HEK293 (cell line): ENCODE measurements around the gene RAP1A.

ENCODE experiments used
- CTCF ChIA-PET: fragments of 350-600 bp; formaldehyde crosslinking; extraction: SDS; loops from one replicate; lab custom pipeline; 2021; ENCODE audit warnings: antibody characterized with exemption; lab: Yijun Ruan, JAX
- POLR2A ChIA-PET: fragments of 300-600 bp; formaldehyde crosslinking; extraction: SDS; loops from one replicate; lab custom pipeline; 2020; ENCODE audit warnings: antibody characterized with exemption, inconsistent platforms; lab: Yijun Ruan, JAX
- H3K27ac ChIP-seq: fragments of 200-500 bp; sonication (Bioruptor generic); 2 replicates; pipeline ENCODE4 v1.5.1; 2014; ENCODE audit warnings: low read depth, low read length, control low read depth, inconsistent platforms; ENCODE audit errors: extremely low read depth
- H3K36me3 ChIP-seq, 2 experiments: fragments of 200-500 bp in 1 of 2; sonication (Bioruptor generic) in 1 of 2; 1 replicate in 1 of 2; 2 replicates in 1 of 2; pipeline ENCODE4 v1.5.1; 2014 to 2017; ENCODE audit warnings: inconsistent platforms in 2 of 2, low read length in 2 of 2; ENCODE audit not compliant: control insufficient read depth in 2 of 2, insufficient read depth in 1 of 2
- H3K4me1 ChIP-seq: fragments of 200-500 bp; sonication (Bioruptor generic); 2 replicates; pipeline ENCODE4 v1.5.1; 2014; ENCODE audit warnings: mild to moderate bottlenecking, low read length, inconsistent platforms; ENCODE audit not compliant: control insufficient read depth, insufficient read depth
- H3K4me3 ChIP-seq: 2 replicates; pipeline ENCODE4 v1.5.1; 2011; ENCODE audit warnings: low read depth, mild to moderate bottlenecking, control low read depth, low read length, moderate library complexity
- H3K9me3 ChIP-seq: fragments of 200-500 bp; sonication (Bioruptor generic); 2 replicates; pipeline ENCODE4 v1.5.1; 2014; ENCODE audit warnings: low read depth, low read length, inconsistent platforms; ENCODE audit not compliant: control insufficient read depth, insufficient read depth
- BCL11B ChIP-seq: fragments of 450-650 bp; formaldehyde crosslinking; IDR thresholded peaks from 2 replicates; pipeline ENCODE4 v1.5.1; 2016; ENCODE audit warnings: low read depth, missing biosample characterization, missing genetic modification characterization
- MEIS1 ChIP-seq: sonication (generic); formaldehyde crosslinking; IDR thresholded peaks from 2 replicates; pipeline ENCODE4 v1.8.1; 2022; ENCODE audit warnings: missing genetic modification reagents, mild to moderate bottlenecking, borderline replicate concordance
- REPIN1 ChIP-seq: fragments of 450-650 bp; formaldehyde crosslinking; IDR thresholded peaks from 2 replicates; pipeline ENCODE4 v1.5.1; 2017; ENCODE audit warnings: missing biosample characterization, missing genetic modification characterization, low read depth
- TRIM28 ChIP-seq: IDR thresholded peaks from 2 replicates; pipeline ENCODE4 v1.6.1; 2011; ENCODE audit warnings: low read length, control low read depth, borderline replicate concordance
- ZBTB1 ChIP-seq: fragments of 450-650 bp; formaldehyde crosslinking; IDR thresholded peaks from 2 replicates; pipeline ENCODE4 v1.5.1; 2016; ENCODE audit warnings: missing biosample characterization, missing genetic modification characterization
- ZBTB21 ChIP-seq: fragments of 450-650 bp; formaldehyde crosslinking; IDR thresholded peaks from 2 replicates; pipeline ENCODE4 v1.5.1; 2017; ENCODE audit warnings: missing biosample characterization, missing genetic modification characterization
- ZNF132 ChIP-seq: fragments of 450-650 bp; formaldehyde crosslinking; IDR thresholded peaks from 2 replicates; pipeline ENCODE4 v1.5.1; 2017; ENCODE audit warnings: missing biosample characterization, missing genetic modification characterization, borderline replicate concordance
- ZNF302 ChIP-seq: fragments of 450-650 bp; formaldehyde crosslinking; IDR thresholded peaks from 2 replicates; pipeline ENCODE4 v1.5.1; 2016; ENCODE audit warnings: missing biosample characterization, missing genetic modification characterization, low read depth
- ZNF335 ChIP-seq: fragments of 450-650 bp; formaldehyde crosslinking; conservative IDR thresholded peaks from 2 replicates; pipeline ENCODE4 v1.5.1; 2016; ENCODE audit warnings: missing biosample characterization, missing genetic modification characterization
- ZNF473 ChIP-seq: fragments of 450-650 bp; formaldehyde crosslinking; IDR thresholded peaks from 2 replicates; pipeline ENCODE4 v1.5.1; 2017; ENCODE audit warnings: missing biosample characterization, missing genetic modification characterization
- ZNF549 ChIP-seq: fragments of 450-650 bp; IDR thresholded peaks from 2 replicates; pipeline ENCODE4 v1.5.1; 2018; ENCODE audit warnings: missing biosample characterization, missing genetic modification characterization, mild to moderate bottlenecking, inconsistent platforms, moderate library complexity
- ZNF701 ChIP-seq: fragments of 450-650 bp; formaldehyde crosslinking; IDR thresholded peaks from 2 replicates; pipeline ENCODE4 v1.5.1; 2016; ENCODE audit warnings: missing biosample characterization, missing genetic modification characterization
- ZXDB ChIP-seq: fragments of 450-650 bp; formaldehyde crosslinking; IDR thresholded peaks from 2 replicates; pipeline ENCODE4 v1.5.1; 2016; ENCODE audit warnings: missing biosample characterization, missing genetic modification characterization
- TF ChIP-seq, protein P1 (sequence below): fragments of 450-650 bp; formaldehyde crosslinking; IDR thresholded peaks from 2 replicates; pipeline ENCODE4 v1.5.1; 2016; ENCODE audit warnings: missing biosample characterization, missing genetic modification characterization
- TF ChIP-seq, protein P2 (sequence below): fragments of 450-650 bp; formaldehyde crosslinking; IDR thresholded peaks from 2 replicates; pipeline ENCODE4 v1.5.1; 2016; ENCODE audit warnings: missing biosample characterization, missing genetic modification characterization
- TF ChIP-seq, protein P3 (sequence below): fragments of 450-650 bp; formaldehyde crosslinking; IDR thresholded peaks from 2 replicates; pipeline ENCODE4 v1.5.1; 2016; ENCODE audit warnings: missing biosample characterization, missing genetic modification characterization, borderline replicate concordance
- TF ChIP-seq, protein P4 (sequence below): fragments of 450-650 bp; formaldehyde crosslinking; IDR thresholded peaks from 2 replicates; pipeline ENCODE4 v1.5.1; 2017; ENCODE audit warnings: missing biosample characterization, mild to moderate bottlenecking, missing genetic modification characterization, moderate library complexity

Gene RAP1A

DNA sequence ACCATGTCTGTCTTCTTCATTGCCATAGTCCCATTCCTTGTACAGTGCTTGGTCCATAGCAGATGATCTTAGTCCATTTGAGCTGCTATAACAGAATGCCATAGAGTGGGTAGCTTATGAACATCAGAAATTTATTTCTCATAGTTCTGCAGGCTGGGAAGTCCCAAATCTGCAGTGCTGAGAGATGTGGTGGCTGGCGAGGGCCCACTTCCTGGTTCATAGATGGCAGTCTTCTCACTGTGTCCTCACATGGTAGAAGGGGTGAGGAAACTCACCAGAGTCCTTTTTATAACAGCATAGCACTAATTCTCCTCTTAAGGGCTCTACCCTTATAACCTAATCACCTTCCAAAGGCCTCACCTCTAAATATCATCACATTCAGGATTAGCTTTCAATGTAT, 23.1 kb upstream of the RAP1A start:
- POLR2A ChIA-PET, result no interaction called here
- Histone ChIP-seq H3K4me3 (no peak overlapping the region), H3K9me3 (no peaks in the 10 kb centered on the region), H3K27ac (no peak overlapping the region), H3K36me3 (no peaks in the 10 kb centered on the region), H3K4me1 (peaks cover 12% of the 10 kb centered on the region)
- TF ChIP-seq TRIM28, result no peak
- TF ChIP-seq ZNF549 (tag by site-specific recombination), result no peak
- TF ChIP-seq ZNF335, result no peak
- CTCF ChIA-PET, result interaction anchor here (0.6 kb wide), 1 partner anchor 118 kb away, joined by 9 read pairs; no protein-coding TSS in a partner anchor

DNA sequence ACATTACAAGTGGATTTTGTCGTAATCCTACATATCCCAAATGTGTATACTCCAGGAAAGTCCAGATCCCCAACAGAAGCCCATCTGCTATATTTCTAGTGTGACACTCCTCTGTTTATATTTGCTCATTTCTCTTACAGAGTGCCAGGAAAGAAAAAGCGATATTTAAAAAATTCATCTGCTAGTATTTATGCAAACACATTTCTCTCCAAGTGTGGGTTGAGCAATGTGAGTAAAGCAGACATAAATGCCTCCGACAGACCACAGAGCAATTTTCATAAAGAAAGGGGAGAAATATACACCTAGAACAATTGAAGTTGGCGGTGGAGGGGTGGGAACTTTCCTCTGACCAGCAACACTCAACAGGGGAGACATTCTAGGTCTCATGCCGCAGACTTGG, 22.2 kb upstream of the RAP1A start:
- POLR2A ChIA-PET, result no interaction called here
- no peaks in the 10 kb centered on the region for H3K36me3 ChIP-seq
- no peak overlapping the region for H3K4me3 ChIP-seq
- no peak overlapping the region for H3K27ac ChIP-seq
- CTCF ChIA-PET, result no interaction called here
- no peaks in the 10 kb centered on the region for H3K9me3 ChIP-seq
- TF ChIP-seq, protein P1, sequence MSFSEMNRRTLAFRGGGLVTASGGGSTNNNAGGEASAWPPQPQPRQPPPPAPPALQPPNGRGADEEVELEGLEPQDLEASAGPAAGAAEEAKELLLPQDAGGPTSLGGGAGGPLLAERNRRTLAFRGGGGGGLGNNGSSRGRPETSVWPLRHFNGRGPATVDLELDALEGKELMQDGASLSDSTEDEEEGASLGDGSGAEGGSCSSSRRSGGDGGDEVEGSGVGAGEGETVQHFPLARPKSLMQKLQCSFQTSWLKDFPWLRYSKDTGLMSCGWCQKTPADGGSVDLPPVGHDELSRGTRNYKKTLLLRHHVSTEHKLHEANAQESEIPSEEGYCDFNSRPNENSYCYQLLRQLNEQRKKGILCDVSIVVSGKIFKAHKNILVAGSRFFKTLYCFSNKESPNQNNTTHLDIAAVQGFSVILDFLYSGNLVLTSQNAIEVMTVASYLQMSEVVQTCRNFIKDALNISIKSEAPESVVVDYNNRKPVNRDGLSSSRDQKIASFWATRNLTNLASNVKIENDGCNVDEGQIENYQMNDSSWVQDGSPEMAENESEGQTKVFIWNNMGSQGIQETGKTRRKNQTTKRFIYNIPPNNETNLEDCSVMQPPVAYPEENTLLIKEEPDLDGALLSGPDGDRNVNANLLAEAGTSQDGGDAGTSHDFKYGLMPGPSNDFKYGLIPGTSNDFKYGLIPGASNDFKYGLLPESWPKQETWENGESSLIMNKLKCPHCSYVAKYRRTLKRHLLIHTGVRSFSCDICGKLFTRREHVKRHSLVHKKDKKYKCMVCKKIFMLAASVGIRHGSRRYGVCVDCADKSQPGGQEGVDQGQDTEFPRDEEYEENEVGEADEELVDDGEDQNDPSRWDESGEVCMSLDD (tag by site-specific recombination), result no peak
- TF ChIP-seq, protein P2, sequence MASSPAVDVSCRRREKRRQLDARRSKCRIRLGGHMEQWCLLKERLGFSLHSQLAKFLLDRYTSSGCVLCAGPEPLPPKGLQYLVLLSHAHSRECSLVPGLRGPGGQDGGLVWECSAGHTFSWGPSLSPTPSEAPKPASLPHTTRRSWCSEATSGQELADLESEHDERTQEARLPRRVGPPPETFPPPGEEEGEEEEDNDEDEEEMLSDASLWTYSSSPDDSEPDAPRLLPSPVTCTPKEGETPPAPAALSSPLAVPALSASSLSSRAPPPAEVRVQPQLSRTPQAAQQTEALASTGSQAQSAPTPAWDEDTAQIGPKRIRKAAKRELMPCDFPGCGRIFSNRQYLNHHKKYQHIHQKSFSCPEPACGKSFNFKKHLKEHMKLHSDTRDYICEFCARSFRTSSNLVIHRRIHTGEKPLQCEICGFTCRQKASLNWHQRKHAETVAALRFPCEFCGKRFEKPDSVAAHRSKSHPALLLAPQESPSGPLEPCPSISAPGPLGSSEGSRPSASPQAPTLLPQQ (tag by site-specific recombination), result no peak
- TF ChIP-seq MEIS1 (CRISPR knock-in tag) (no peak), ZXDB (no peak), ZBTB21 (tag by site-specific recombination) (no peak), ZNF549 (tag by site-specific recombination) (no peak), REPIN1 (tag by site-specific recombination) (no peak), ZBTB1 (tag by site-specific recombination) (no peak), ZNF701 (tag by site-specific recombination) (no peak), ZNF473 (tag by site-specific recombination) (no peak), ZNF132 (no peak), ZNF302 (tag by site-specific recombination) (no peak), BCL11B (tag by site-specific recombination) (no peak)
- TF ChIP-seq, protein P3, sequence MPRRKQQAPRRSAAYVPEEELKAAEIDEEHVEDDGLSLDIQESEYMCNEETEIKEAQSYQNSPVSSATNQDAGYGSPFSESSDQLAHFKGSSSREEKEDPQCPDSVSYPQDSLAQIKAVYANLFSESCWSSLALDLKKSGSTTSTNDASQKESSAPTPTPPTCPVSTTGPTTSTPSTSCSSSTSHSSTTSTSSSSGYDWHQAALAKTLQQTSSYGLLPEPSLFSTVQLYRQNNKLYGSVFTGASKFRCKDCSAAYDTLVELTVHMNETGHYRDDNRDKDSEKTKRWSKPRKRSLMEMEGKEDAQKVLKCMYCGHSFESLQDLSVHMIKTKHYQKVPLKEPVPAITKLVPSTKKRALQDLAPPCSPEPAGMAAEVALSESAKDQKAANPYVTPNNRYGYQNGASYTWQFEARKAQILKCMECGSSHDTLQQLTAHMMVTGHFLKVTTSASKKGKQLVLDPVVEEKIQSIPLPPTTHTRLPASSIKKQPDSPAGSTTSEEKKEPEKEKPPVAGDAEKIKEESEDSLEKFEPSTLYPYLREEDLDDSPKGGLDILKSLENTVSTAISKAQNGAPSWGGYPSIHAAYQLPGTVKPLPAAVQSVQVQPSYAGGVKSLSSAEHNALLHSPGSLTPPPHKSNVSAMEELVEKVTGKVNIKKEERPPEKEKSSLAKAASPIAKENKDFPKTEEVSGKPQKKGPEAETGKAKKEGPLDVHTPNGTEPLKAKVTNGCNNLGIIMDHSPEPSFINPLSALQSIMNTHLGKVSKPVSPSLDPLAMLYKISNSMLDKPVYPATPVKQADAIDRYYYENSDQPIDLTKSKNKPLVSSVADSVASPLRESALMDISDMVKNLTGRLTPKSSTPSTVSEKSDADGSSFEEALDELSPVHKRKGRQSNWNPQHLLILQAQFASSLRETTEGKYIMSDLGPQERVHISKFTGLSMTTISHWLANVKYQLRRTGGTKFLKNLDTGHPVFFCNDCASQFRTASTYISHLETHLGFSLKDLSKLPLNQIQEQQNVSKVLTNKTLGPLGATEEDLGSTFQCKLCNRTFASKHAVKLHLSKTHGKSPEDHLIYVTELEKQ (tag by site-specific recombination), result no peak
- TF ChIP-seq, protein P4, sequence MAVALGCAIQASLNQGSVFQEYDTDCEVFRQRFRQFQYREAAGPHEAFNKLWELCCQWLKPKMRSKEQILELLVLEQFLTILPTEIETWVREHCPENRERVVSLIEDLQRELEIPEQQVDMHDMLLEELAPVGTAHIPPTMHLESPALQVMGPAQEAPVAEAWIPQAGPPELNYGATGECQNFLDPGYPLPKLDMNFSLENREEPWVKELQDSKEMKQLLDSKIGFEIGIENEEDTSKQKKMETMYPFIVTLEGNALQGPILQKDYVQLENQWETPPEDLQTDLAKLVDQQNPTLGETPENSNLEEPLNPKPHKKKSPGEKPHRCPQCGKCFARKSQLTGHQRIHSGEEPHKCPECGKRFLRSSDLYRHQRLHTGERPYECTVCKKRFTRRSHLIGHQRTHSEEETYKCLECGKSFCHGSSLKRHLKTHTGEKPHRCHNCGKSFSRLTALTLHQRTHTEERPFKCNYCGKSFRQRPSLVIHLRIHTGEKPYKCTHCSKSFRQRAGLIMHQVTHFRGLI, result no peak
- H3K4me1 ChIP-seq, result peaks cover 10% of the 10 kb centered on the region
